GM18861 (cell line): Measurements from ENCODE around the gene GNS.
"Not testable (repeated sequence)": the region's sequence is repeated elsewhere in the genome, so short reads cannot be mapped to it uniquely, and the experiment has no call there.

Experiments used
- ATAC-seq: cut with Tn5 transposase; IDR thresholded peaks from one replicate; pipeline ENCODE4 v1.9.1; 2021; ENCODE audit not compliant: unreplicated experiment

The GNS gene

DNA sequence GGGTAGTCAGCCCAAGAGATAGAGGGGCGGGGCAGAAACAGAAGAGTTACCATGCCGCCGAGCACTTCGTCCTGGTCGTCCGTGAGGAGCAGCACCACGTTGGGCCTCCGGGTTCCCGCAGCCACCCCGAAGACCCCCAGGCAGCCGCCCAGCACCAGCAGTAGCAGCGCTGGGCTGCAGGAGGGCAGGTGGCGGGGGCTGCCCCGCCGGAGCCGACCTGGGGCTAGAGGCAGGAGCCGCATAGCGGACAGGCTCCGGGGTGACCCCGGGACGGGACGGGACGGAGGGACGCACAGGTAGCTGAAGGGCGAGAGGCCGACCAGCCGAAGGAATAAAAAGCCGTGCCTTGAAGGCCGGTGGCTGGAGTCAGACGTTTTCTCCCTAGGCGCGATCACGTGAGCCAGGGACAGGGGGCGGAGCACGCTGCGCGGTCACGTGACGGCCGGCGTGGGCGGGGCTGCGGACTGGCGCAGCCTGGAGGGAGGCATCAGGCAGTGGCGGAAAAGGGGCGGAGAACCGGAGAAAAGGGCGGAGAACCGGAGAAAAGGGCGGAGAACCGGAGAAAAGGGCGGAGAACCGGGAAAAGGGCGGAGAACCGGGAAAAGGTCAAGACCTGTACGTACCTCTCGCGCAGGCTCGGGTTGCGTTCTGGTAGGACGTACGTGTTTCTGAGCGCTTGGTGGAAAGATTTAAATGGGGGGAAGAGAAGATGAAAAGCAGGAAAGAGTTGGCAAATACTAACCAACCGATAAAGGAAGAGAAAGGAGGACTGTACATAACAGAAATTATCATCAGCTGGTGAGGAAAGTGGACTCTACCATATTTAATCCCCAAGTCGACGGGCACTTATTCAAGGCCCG, at the start of gene GNS:
Gene GNS (minus strand): TSS at position 372 of the 860 bp plus-strand sequence. CDS start 130 bp downstream, at position 242.
- peak; percentile 67 for ATAC-seq

DNA sequence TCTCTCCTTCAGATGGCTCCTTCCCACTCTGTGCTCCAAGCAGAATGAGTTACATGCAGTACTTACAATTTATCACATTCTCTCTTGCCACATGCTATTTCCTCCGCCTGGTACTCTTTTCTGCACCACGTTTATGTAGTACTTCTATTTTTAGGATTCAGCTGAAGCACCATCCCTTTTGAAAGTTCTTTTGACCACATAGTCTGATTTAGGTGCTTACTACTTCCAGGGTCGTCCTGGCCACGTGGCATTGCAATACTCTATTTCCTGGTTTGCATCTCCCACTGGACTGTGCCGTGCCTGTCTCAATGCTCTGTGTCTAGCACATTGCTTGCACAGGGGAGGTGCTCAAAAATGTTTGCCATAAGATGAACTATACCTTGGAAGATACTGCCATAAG, 48.9 kb upstream of the GNS start:
- no peak for ATAC-seq

DNA sequence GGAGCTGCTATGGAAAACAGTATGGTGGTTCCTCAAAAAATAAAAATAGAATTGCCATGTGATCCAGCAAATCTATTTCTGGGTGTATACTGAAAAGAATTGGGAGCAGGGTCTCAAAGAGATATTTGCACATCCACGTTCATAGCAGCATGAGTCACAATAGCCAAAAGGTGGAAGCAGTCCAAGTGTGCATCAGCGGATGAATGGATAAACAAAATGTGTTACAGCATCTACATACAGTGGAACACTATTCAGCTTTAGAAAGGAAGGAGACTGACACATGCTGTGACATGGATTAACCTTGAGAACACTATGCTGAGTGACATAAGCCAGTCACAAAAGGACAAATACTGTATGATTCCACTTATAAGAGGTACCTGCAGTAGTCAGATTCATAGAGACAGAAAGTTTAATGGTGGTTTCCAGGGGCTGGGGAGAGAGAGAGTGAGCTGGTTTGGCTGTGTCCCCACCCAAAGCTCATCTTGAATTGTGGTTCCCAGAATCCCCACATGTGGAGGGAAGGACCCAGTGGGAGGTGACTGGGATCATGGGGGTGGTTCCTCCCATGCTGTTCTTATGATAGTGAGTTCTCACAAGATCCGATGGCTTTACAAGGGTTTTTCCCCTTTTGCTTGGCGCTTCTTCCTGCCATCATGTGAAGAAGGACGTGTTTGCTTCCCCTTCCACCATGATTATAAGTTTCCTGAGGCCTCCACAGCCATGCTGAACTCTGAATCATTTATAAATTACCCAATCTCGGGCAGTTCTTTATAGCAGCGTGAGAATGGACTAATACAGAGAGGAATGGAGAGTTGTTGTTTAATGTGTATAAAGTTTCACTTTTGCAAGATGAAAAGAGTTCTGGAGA, 47.6 kb upstream of the GNS start:
- ATAC-seq: no peak

DNA sequence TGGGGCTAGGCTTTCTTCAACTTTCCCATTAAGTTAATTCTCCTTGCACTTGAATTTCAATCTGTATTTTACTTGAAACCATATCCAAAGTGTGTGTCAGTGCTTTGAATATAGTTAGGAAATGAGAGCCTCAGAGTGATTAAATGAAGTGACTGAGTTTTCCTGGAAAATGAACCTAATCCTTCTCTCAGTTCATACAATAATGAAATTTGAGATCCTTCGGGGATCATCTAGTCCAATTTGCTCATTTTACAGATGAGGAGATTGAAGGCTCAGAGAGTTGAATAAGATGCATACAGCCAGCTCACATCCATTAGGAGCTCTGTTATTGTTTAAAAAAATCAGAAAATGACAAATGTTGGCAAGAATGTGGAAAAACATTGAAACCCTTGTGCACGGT, 47.0 kb upstream of the GNS start:
- ATAC-seq: no peak

DNA sequence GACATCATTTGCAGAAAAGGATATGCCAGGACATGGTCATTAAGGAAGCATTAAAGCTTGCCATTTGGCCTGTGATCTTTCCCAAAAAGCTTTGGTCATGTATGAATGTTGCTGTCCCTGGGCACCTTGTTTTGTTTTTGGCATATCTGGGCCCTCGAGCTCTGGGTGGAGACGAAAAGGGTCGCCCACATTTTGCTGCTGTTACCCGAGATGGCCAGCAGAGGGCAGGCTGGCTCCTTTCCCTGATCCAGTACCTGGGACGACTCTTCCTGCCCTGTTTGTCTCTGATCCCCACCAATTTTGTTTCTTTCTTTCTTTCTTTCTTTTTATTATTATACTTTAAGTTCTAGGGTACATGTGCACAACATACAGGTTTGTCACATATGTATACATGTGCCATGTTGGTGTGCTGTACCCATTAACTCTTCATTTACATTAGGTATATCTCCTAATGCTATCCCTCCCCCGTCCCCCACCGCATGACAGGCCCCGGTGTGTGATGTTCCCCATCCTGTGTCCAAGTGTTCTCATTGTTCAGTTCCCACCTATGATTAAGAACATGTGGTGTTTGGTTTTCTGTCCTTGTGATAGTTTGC, 43.1 kb upstream of the GNS start:
- not testable (repeated sequence) for ATAC-seq

DNA sequence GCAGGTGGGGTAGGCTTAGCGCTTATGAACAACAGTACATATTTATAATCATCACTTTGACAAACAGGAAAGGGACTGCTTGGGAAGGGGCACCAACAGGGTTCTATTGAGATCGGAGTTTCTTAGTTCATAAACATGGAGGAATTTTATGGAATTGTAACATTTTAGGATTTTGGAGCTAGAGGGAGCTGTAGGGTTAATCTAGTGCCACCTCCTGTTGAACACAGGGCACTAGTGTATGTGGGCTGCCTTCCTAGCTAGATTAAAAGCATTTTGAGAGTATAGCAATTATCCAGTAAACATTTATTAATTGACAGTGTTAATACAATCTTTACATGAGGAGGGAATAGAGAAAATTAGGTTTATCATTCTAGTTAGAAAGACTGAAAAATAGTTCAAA, 42.2 kb upstream of the GNS start:
- ATAC-seq: no peak

DNA sequence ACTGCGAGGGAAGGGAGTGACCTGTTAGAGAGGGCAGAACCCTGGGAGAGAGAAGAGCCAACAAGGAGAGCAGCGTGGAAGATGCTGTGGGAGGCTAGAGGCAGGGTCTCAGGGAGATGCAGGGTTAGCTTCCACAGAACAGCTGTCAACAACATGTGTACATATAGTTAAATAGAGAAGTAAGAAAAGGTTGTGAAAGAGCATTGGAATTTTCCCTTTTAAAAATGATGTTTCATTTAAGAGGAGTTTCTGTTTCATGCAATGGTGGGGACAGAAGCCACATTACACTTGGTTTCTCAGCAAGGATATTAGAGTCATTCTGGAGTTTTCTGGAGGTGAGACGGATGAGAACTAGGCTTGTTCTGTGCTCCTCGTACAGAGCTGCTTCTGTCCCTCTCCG, 41.4 kb upstream of the GNS start:
- no peak for ATAC-seq

DNA sequence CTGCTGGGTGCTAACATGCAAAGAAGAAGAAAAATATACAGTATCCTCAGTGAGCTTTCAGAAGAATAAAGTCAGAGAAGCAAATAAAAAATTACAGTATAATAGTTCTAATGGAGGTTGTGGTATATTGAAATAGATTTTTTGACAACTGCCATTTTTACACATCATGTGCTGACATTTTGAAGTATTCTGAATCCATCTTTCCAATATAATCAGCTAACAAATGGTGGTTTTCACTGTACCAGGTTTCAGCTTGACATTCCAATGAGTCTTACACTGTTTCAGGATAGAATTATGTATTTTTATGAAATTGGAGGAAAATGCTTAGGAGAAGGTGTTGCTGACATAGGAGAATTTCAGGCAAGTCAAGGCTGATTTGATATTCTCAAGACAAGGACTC, 39.0 kb upstream of the GNS start:
- ATAC-seq: no peak

DNA sequence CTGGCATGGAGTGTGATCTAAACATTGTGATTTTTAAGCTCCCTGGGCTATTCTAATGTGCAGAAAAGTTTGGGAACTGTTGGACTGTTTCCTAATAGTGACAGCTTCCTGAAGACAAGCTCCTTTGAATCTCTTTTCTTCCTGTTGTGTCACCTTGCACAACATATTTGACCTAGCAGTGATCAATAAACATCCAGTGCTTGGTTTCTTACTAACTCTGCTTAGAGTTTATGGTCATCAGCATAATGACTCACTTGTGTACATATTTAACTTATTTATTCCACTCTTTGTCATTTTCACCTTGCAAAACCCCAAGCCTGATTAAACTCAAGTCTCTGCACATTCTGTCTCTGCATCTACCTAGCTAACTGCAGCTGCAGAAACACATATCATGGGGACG, 38.0 kb upstream of the GNS start:
- ATAC-seq: no peak

DNA sequence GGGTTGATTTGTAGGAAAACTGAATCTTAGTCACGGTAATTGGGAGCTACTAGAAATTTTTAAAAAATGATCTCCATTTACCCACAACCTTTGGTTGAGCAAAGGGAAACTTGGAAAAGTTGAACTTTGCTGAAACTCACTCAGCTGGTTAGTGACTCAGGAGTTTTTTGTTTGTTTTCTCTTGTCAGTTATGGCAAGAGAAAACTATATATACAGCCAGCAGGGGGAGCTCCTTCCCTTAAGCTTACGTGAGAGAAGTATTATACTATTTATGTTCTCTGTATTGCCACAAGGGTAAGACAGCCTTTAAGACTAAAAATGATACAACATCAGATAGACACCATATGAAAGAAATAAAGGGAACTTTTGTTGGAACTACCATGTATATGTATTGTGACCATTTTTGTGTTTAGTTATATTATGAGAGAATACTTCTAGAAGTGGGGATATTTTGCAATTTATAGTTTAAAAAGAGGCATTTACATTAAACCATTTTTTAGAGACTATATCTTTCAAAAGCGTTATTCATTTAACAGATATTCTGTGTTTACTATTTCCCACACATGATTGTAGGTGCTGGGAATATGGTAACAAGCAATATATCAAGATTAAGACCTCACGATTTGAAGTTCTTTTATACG, 37.1 kb upstream of the GNS start:
- ATAC-seq: peak; percentile 92

DNA sequence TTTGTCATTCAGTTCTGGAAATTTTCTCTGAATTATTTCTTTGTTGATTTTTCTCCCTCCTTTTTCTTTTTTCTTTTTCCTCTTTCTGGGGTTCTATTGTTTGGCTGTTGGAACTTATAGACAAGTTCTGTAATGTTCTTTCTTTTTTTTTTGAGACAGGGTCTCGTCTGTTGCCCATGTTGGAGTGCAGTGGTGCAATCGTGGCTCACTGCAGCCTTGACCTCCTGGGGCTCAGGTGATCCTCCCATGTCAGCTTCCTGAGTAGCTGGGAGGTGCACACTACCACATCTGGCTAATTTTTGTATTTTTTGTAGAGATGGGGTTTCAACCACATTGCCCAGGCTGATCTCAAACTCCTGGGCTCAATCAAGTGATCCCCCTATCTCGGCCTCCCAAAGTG, 35.1 kb upstream of the GNS start:
- no peak for ATAC-seq

DNA sequence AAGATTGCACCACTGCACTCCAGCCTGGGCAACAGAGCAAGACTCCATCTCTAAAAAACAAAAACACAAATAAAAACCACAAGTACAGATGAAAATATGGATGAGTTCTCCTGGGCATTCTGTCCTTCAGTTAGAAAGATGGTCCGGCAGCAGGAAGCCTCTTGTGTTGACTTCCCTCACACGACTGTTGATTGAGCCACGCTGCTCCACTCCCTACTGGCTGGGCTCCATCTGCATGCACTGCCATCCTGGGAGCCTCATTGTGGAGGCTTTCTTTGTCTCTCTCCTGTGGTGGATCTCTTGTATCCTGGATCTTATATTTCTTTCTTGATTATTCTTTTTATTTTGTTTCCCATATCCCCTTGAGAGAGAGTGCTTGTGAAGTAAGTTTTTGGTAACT, 34.4 kb upstream of the GNS start:
- no peak for ATAC-seq

DNA sequence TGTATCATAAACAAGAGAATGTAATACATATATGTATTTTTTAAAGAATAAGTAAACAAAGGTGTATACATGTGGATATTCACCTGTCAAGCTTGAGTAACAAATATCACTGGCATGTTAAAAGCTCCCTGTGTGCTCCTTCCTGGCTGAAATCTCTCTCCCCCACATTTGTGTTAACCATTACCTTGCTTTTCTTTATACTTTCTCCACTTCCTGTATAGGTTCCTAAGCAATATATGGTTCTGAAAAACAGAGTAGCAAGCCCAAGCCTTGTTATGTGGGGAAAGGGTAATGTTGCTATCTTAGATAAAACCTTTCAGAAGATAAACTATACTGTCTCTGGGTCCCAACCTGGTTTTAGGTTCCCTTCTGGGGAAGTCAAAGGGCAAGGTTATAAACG, 32.9 kb upstream of the GNS start:
- no peak for ATAC-seq

DNA sequence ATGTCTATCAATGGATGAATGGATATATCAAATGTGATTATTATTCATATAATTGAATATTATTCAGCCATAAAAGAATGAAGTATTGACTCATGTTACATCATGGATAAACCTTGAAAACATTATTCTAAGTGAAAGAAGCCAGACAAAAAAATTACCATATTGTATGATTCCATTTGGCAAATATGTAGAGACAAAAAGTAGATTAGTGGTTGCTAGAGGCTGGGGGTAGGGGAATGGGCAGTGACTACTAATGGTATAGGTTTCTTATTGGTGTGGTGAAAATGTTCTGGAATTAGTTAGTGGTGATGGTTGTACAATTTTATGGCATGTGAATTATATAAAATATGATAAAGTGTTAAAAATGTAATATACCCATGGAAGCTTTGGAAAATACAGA, 31.8 kb upstream of the GNS start:
- ATAC-seq: no peak

DNA sequence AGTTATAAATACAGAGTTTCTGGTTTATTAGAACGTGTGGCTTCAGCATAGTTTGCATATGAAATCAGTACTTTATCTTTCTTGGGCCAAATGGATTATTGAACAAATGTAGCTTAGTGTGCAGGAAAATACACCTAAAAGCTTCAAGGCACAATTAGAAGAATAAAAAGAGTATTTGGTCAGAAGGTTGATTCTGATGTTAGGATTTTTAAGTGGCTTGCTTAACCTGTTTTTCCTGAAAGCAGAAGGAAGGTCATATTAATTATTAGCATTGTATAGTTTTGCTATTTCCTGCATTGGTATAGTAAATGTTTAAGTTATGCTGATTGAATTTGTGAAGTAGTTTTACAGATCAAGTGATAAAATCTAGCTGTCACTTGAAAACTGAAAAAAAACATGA, 31.0 kb upstream of the GNS start:
- no peak for ATAC-seq

DNA sequence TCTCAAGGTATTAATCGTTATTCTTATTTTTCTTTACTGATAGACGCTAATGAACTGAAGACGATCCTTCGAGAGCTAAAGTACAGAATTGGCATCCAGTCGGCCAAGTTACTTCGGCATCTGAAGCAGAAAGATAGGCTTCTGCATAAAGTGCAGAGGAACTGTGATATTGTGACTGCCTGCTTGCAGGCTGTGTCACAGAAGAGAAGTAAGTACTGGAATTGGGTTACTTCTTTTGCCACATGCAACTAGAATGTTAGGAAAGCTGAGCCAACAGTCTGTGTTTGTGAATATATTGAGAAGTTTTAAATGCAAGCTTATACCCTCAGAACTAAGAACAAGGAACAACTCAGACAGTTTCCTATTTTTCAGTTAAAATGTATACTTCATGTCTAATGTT, 26.6 kb upstream of the GNS start:
- ATAC-seq: no peak

DNA sequence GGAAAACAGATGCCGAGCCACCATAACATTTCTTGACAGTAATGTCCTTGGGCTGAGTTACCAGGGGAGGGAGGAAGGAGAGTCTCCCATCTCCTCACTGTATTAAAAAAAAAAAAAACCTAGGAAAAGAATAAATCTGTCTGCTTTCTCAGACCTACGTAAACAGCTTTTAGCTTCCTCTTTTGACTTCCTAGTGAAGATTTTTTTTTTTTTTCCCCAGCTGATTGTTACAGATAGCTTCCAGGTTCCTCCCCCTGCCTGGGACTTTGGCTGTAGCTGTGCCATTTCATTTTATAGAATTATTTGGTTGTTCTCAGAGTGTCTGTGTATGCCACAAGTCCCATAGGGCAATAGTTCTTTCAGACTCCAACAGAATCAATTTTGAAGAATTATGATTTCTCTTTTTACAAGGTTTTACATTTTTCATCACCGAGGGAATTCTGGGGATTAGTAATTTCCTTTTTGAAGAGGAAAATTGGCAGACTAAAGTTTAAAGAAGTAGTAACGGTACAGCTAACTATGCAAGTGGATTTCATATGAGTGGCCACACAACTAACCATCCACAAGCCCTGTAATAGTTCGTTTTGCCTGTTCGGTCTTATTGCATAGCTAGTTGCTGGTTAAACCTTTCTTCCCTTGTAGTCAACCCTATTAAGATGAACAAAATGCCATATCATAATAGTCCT, 23.1 kb upstream of the GNS start:
- no peak for ATAC-seq

DNA sequence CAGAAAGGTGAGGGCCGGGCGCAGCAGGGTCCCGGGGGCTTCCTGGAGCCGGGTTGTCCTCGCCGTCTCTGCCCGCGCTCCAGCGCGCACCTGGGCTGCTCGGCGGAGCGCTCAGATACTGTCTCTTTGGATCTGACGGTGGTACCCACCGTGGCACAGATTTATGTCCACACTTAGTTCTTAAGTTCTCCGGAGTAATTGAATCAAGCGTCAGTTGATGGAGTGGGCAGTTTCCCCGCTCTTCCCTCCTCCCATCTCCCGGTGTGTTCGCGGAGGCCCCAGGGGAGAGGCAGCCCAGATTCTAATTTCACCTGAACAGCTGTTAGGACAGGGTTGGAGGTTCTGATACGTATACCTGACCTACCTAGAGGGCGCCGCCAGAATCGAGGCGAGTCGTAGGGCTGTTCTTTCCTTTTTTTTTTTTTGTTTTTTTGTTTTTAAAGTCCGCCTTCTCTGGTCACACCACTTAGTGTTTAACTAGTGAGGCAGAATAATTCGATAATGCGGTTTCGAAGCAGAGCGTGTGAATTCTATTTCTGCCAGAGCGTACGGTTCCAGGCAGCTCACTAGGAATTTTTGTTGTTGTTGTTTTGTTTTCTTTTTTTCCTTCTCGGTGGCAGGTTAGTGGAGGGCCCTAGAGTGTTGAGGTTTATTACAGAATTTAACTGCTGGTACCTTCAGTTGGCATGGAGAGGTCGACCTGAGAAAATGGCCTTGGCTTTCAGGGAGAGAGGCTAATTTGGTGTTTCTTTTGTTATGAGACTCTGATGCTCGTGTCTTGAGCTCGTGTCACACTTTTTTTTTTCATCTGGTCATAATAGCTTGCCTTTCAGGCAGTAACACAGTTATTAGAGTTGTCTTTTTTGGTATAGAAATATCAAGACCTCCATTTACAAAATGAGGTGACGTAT, 22.3 kb upstream of the GNS start:
- no peak for ATAC-seq

DNA sequence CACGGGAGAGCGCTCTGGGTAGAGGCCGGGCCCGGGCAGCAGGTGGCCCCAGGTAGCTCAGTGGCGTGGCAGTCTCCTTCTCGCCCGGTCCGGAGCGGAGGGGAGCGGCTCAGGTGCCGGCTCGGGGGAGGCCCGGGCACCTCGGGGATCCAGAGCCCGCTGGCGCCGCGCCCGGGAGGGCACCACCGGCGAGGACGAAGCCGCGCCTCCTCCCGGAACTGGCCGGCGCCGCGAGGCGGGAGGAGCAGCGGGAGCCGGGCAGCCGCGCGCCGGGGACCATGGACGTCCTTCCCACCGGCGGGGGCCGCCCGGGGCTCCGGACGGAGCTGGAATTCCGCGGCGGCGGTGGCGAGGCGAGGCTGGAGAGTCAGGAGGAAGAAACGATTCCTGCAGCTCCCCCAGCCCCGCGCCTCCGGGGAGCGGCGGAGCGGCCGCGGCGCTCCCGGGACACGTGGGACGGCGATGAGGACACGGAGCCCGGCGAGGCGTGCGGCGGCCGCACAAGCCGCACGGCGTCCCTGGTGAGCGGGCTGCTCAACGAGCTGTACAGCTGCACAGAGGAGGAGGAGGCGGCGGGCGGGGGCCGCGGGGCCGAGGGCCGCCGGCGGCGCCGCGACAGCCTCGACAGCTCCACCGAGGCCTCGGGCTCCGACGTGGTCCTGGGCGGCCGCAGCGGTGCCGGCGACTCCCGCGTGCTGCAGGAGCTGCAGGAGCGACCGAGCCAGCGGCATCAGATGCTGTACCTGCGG, 21.5 kb upstream of the GNS start:
- ATAC-seq: no peak
